Erythroblast (primary cell): ENCODE measurements around the gene NOS1AP.

Source experiments
- GATA1 ChIP-seq: IDR thresholded peaks from 2 replicates; pipeline ENCODE4 v1.6.1; 2011; ENCODE audit warnings: low read depth, mild to moderate bottlenecking, control low read depth, low read length, moderate library complexity
- POLR2A ChIP-seq: IDR thresholded peaks from 2 replicates; pipeline ENCODE4 v1.6.1; 2011; ENCODE audit warnings: mild to moderate bottlenecking, low read length

DNA sequence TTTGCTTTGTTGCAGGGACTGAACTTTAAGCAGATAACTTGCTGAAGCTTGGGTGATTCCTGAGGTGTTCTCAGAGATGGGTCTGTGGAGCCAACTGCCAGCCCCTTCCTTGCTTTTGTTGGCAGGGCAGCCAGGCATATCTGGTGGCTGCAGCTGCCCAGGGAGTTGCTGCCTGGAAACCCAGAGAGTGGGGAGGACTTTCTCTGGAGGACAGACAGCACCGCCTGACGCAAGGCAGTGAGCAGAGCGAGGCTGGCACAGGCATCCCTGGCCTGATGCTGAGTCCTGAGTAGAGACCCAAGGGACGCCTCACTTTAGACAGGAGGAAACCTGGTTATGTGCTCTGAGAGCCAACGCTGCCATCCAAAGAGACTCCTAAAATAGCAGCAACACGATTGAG, 36.1 kb upstream of the NOS1AP start:
- TF ChIP-seq POLR2A: no peak
- no peak for TF ChIP-seq GATA1
